Cardiac muscle cell (in vitro differentiated cells and primary cell): Measurements from ENCODE around the gene NOVA1. TPM values are rescaled to one million over a fixed set of nuclear protein-coding genes. Genes with fewer than 3 reads are reported as not detected.

Experiments
- DNase-seq, 2 donors: peaks; one replicate each; pipeline versions ENCODE4 v3.0.0 to v3.0.0-alpha.2; 2010 to 2017; ENCODE audit warnings: low read depth in 1 of 2, low spot score in 1 of 2
- H3K27ac ChIP-seq: fragments of 200-600 bp; sonication (generic); 2 replicates; pipeline ENCODE4 v1.5.1; 2016
- H3K27me3 ChIP-seq: fragments of 200-600 bp; sonication (generic); 2 replicates; pipeline ENCODE4 v1.6.0; 2016; ENCODE audit warnings: control low read depth
- H3K36me3 ChIP-seq: fragments of 200-600 bp; sonication (generic); 2 replicates; pipeline ENCODE4 v1.5.1; 2016; ENCODE audit warnings: control low read depth
- H3K4me1 ChIP-seq: fragments of 200-600 bp; sonication (generic); 2 replicates; pipeline ENCODE4 v1.8.1; 2017; ENCODE audit warnings: low read depth, mild to moderate bottlenecking, mixed run types
- H3K4me3 ChIP-seq: fragments of 200-600 bp; sonication (generic); 2 replicates; pipeline ENCODE4 v1.5.1; 2016; ENCODE audit warnings: mild to moderate bottlenecking
- H3K9me3 ChIP-seq: fragments of 200-600 bp; sonication (generic); 2 replicates; pipeline ENCODE4 v1.5.1; 2017; ENCODE audit warnings: low read depth, mild to moderate bottlenecking, control low read depth
- polyA plus RNA-seq: library from polyadenylated mRNA; unstranded; fragments of >200 nt; fragmentation: Nextera tagmentation; extraction: Ambion mirVana; gene quantifications from 2 replicates; pipeline ENCODE4 v1.2.1, GENCODE V29; 2016
- total RNA-seq: library from RNA; depleted of rRNA; stranded (reverse); fragments of >200 nt; gene quantifications from 2 replicates; pipeline ENCODE4 v1.2.3, GENCODE V29; 2016
- TF ChIP-seq, protein P1 (sequence below): IDR thresholded peaks from 2 replicates; pipeline ENCODE4 v1.5.1; 2012; ENCODE audit warnings: low read depth, mild to moderate bottlenecking, low read length

NOVA1 gene
- total and polyA plus RNA-seq, 2 experiments from 2014 or later, result 11.1 TPM

DNA sequence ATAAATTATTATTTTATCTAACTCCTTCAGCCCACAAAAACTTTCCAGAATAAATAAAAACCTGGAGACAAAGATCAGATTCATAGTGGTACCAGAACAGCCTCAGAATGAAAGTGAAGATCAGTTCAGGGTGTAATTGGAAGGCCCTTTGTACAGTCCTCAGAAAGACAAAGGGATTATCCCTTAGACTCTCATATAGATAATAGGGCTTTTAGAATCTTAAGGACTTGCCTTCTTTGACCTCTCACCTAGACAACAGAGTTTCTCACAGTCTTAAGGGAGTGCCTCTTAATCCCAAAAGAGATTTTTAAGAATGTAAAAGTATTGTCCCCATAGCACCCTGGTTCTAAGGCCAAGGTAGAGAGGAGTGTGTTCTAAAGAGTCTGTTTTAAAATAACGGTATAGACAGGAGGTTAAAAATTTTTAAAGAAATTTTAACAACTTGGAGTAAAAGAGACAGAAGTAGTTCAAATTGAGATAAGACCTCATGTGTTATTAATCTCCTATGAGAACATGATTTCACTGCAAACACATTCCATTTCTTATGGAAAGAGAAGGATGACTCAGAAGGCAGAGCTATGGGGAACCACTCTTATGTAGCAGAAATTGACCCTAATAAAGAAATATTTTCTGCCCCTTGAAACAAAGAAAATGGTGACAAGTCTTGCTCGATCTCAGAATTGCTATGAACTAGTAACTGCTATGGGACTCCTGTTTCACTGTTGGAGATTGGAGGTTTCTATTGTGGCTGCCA is 24.2 kb upstream of the NOVA1 start:
- no peaks in the 10 kb centered on the region for H3K4me1 ChIP-seq
- H3K36me3 ChIP-seq, result no peaks in the 10 kb centered on the region
- H3K9me3 ChIP-seq, result no peaks in the 10 kb centered on the region
- peak in 1 of 2 donors; percentile 7 for DNase-seq
- no peak overlapping the region for H3K27ac ChIP-seq
- no peak overlapping the region for H3K4me3 ChIP-seq
- no peaks in the 10 kb centered on the region for H3K27me3 ChIP-seq
- TF ChIP-seq, protein P1, sequence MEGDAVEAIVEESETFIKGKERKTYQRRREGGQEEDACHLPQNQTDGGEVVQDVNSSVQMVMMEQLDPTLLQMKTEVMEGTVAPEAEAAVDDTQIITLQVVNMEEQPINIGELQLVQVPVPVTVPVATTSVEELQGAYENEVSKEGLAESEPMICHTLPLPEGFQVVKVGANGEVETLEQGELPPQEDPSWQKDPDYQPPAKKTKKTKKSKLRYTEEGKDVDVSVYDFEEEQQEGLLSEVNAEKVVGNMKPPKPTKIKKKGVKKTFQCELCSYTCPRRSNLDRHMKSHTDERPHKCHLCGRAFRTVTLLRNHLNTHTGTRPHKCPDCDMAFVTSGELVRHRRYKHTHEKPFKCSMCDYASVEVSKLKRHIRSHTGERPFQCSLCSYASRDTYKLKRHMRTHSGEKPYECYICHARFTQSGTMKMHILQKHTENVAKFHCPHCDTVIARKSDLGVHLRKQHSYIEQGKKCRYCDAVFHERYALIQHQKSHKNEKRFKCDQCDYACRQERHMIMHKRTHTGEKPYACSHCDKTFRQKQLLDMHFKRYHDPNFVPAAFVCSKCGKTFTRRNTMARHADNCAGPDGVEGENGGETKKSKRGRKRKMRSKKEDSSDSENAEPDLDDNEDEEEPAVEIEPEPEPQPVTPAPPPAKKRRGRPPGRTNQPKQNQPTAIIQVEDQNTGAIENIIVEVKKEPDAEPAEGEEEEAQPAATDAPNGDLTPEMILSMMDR, result no peak

DNA sequence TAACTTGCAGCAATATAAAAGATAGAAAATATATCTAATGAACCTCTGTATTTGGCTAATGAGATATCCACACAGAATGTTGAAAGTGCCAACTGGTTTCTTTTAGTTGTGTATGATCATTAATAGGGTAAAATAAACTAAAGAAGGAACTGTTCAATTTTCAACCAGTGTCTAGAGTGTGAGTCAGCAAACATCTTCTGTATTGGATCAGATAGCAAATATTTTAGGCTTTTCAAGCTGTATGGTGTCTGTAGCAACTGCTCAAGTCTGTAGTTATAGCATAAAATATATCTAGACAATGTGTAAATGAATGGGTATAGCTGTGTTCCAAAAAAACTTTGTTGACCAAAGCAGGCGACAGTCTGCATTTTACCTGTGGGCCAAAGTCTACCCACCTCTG is 23.5 kb upstream of the NOVA1 start:
- H3K4me3 ChIP-seq, result no peak overlapping the region
- H3K9me3 ChIP-seq, result no peaks in the 10 kb centered on the region
- H3K36me3 ChIP-seq, result no peaks in the 10 kb centered on the region
- no peak for DNase-seq
- no peak overlapping the region for H3K27ac ChIP-seq
- no peaks in the 10 kb centered on the region for H3K27me3 ChIP-seq
- H3K4me1 ChIP-seq, result no peaks in the 10 kb centered on the region
- TF ChIP-seq, protein P1, result no peak

DNA sequence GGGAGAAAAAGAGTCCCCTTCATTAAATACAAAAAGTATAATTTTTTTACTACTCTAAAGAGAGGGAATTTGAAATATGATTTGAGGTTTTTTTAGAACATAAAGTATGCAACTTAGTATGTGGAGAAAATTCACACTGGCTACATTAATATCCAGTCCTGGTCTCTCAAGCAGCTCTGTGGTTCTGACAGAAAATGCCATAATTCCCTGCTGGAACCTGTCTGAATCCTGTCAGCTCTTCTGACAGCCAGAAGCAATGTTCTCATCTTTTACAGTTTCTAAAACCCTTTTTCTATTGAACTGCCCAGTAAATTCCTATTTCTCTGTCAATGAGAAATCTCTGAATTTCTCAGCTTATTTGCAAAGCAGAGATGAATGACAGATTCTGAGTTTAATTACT is 13.4 kb upstream of the NOVA1 start:
- Histone ChIP-seq H3K4me1 (no peaks in the 10 kb centered on the region), H3K27ac (no peak overlapping the region), H3K27me3 (no peaks in the 10 kb centered on the region), H3K9me3 (no peaks in the 10 kb centered on the region), H3K36me3 (no peaks in the 10 kb centered on the region), H3K4me3 (no peak overlapping the region)
- TF ChIP-seq, protein P1, result no peak
- DNase-seq, result no peak

DNA sequence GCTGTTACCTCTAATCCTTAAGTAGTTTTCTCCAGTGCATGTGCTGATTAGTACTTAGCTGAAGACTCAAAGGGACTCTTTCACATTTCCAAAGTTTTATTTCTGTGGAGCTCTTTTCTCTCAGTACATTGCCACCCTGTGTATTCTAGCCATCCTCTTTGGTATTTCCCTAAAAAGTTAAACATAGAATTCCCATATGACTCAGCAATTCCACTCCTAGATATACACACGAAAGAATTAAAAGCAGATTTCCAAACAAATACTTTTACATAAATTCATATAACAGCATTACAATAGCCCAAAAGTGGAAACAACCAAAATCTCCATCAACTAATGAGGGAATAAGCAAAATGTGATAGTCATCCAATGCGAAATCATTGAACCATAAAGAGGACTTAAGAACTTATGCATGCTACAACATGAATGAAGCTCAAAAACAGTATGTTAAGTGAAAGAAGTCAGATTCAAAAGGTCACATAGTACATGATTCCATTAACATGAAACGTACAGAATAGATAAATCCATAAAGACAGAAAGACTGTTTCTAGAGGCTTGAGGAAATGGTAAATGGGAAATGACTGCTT is 9.0 kb upstream of the NOVA1 start:
- no peaks in the 10 kb centered on the region for H3K4me1 ChIP-seq
- DNase-seq, result peak in 1 of 2 donors; percentile 9
- no peaks in the 10 kb centered on the region for H3K9me3 ChIP-seq
- no peak overlapping the region for H3K27ac ChIP-seq
- no peaks in the 10 kb centered on the region for H3K27me3 ChIP-seq
- H3K4me3 ChIP-seq, result no peak overlapping the region
- no peaks in the 10 kb centered on the region for H3K36me3 ChIP-seq
- TF ChIP-seq, protein P1, result no peak

DNA sequence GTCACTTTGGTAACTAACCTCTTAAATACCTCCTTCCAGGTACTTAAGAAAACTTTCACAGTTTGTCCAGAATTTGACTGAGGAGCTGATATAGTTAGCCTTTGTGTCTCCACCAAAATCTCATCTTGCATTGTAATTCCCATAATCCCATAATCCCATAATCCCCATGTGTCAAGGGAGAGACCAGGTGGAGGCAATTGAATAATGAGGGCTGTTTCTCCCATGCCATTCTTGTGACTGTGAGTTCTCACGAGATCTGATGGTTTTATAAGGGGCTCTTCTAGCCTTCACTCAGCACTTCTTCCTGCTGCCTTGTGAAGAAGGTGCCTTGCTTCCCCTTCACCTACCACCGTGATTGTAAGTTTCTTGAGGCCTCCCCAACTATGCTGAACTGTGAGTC is 7.8 kb upstream of the NOVA1 start:
- TF ChIP-seq, protein P1, result no peak
- Histone ChIP-seq H3K36me3 (no peaks in the 10 kb centered on the region), H3K27me3 (no peaks in the 10 kb centered on the region), H3K4me3 (no peak overlapping the region), H3K27ac (no peak overlapping the region), H3K9me3 (no peaks in the 10 kb centered on the region), H3K4me1 (no peaks in the 10 kb centered on the region)
- no peak for DNase-seq
